Uterus (tissue), 2 donors: ENCODE measurements around the gene GALNT13.

Experiments used
- POLR2A ChIP-seq, 2 donors: fragments of 450-650 bp; IDR thresholded peaks; one replicate each; pipeline ENCODE4 v1.6.1; 2016; ENCODE audit warnings: antibody characterized with exemption in 2 of 2, mild to moderate bottlenecking in 1 of 2, moderate library complexity in 1 of 2
- TF ChIP-seq, protein P1 (sequence below), 4 experiments: fragments of 200-600 bp in 2 of 4; fragments of 450-650 bp in 2 of 4; sonication (generic) in 2 of 4; IDR thresholded peaks; one replicate each; pipeline ENCODE4 v1.5.1; 2016 to 2019; ENCODE audit warnings: antibody characterized with exemption in 4 of 4, mild to moderate bottlenecking in 2 of 4, moderate library complexity in 1 of 4

DNA sequence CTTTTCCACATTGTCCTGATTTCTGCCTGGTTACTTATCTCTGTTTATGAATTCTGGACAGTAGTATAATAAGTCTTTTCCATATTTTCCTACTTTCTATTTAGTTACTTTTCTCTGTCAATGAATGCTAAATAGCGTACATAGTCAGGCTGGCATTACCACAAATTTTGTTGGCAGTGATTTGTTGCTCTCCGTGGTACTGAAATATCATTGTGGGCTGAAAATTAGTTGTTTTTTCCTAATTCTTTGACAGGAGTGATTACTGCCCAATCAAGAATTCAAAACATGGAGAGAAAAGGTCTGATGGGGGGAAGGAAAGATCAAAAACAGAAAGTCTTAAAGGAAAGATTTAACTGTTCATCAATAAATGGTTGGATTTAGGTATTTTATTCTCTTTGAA lies 7.7 kb upstream of the GALNT13 start:
- TF ChIP-seq, protein P1, sequence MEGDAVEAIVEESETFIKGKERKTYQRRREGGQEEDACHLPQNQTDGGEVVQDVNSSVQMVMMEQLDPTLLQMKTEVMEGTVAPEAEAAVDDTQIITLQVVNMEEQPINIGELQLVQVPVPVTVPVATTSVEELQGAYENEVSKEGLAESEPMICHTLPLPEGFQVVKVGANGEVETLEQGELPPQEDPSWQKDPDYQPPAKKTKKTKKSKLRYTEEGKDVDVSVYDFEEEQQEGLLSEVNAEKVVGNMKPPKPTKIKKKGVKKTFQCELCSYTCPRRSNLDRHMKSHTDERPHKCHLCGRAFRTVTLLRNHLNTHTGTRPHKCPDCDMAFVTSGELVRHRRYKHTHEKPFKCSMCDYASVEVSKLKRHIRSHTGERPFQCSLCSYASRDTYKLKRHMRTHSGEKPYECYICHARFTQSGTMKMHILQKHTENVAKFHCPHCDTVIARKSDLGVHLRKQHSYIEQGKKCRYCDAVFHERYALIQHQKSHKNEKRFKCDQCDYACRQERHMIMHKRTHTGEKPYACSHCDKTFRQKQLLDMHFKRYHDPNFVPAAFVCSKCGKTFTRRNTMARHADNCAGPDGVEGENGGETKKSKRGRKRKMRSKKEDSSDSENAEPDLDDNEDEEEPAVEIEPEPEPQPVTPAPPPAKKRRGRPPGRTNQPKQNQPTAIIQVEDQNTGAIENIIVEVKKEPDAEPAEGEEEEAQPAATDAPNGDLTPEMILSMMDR (IDR thresholded peaks at IDR 0.05): no peak
- no peak for TF ChIP-seq POLR2A (IDR thresholded peaks at IDR 0.05)
